C4-2B (cell line): ENCODE data around the gene TIMM50.

Source experiments
- H3K27ac ChIP-seq: fragments of 450-650 bp; 2 replicates; pipeline ENCODE4 v1.5.1; 2017
- ZFX ChIP-seq: fragments of 450-650 bp; IDR thresholded peaks from 2 replicates; pipeline ENCODE4 v1.6.1; 2017
- TF ChIP-seq, protein P1 (sequence below): fragments of 450-650 bp; conservative IDR thresholded peaks from 2 replicates; pipeline ENCODE4 v1.5.1; 2017; ENCODE audit warnings: mild to moderate bottlenecking

The TIMM50 gene

DNA sequence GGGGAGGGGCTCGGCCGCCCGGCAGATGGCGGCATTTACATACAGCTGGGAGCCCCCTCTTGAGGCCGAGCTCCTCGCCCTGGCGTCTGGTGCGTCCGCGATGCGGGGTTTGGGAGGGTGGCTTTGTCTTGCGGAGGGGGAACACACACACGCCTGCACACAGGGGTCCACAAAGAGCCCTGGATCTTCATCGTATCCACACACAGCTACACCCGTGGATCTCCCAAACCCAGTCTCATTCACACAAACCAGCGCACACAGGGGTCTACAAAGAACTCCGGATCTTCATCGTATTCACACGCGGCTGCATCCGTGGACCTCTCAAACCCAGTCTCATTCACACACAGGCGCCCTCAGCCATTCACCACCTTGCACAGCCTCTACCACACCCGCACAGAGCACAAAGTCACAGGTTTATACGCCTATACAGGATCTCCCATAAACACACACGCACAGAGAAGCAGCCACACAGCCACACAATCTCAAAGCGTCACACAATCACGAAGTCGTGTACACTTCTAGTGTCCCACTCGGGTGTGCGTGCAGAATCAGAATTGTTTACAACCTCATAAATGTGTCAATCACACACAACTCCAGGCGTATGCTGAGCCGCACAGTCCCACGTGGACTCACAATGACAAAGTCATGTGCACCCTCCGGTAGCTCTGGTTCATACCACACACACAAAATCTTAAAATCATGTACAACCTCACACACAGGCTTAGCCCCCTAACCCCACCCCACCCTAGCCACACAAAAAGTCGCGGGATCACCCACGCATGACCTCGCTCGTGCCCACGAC, 17.6 kb downstream of the TIMM50 start:
- TF ChIP-seq ZFX: no peak
- TF ChIP-seq, protein P1, sequence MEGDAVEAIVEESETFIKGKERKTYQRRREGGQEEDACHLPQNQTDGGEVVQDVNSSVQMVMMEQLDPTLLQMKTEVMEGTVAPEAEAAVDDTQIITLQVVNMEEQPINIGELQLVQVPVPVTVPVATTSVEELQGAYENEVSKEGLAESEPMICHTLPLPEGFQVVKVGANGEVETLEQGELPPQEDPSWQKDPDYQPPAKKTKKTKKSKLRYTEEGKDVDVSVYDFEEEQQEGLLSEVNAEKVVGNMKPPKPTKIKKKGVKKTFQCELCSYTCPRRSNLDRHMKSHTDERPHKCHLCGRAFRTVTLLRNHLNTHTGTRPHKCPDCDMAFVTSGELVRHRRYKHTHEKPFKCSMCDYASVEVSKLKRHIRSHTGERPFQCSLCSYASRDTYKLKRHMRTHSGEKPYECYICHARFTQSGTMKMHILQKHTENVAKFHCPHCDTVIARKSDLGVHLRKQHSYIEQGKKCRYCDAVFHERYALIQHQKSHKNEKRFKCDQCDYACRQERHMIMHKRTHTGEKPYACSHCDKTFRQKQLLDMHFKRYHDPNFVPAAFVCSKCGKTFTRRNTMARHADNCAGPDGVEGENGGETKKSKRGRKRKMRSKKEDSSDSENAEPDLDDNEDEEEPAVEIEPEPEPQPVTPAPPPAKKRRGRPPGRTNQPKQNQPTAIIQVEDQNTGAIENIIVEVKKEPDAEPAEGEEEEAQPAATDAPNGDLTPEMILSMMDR: peak; percentile 67
- peak overlapping the region; percentile 2; the same call in 1 of the 2 replicates for H3K27ac ChIP-seq

DNA sequence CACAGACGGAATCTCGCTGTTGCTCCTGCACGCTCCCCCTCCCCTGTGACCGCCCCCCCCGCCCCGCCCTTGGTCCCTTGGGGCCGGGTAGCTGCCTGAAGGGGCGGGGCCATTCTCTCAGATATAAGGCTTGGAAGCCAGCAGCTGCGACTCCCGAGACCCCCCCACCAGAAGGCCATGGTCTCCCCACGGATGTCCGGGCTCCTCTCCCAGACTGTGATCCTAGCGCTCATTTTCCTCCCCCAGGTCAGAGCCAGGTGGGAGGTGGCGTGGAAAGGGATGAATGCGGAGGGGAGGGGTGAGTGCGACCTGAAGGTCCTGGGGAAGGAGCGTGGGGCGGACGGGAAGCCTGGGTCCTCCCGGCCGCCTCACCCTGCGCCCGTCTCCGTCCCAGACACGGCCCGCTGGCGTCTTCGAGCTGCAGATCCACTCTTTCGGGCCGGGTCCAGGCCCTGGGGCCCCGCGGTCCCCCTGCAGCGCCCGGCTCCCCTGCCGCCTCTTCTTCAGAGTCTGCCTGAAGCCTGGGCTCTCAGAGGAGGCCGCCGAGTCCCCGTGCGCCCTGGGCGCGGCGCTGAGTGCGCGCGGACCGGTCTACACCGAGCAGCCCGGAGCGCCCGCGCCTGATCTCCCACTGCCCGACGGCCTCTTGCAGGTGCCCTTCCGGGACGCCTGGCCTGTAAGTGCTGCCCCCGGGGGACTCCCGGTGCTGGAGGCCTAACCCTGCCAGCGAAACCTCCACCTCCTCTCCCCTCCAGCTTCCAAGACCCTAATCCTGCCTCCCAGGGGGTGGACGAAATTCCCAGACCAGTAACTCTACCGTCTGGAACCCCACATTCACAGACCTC, 18.4 kb downstream of the TIMM50 start, which contains the start of gene DLL3:
Gene DLL3 (plus strand): TSS at position 150 of the 845 bp plus-strand sequence. CDS start 28 bp downstream, at position 178.
- H3K27ac ChIP-seq: peak within 1 kb of the TSS; percentile 2; the same call in 1 of the 2 replicates
- TF ChIP-seq ZFX: no peak
- TF ChIP-seq, protein P1: no peak

DNA sequence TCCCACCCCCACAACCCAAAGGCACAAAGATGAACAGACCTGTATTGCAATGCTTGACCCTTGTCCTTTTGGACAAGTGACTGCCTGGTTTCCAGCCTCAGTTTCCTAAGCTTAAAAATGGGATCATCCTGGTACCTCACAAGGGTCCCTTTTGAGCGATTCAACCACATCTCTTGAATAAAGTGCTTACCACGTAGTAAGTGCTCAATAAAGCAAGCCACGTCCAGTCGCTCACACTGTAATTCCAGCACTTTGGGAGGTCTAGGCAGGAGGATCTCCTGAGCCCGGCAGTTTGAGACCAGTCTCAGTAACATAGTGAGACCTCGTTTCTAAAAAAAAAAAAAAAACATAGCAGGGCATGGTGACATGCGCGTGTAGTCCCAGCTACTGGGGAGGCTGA, 19.3 kb downstream of the TIMM50 start:
- TF ChIP-seq ZFX: no peak
- TF ChIP-seq, protein P1: no peak
- H3K27ac ChIP-seq: no peak overlapping the region

GRCh38 chr19:39500543-39500942, 19.9 kb downstream of the TIMM50 start:
- no peak overlapping the region for H3K27ac ChIP-seq
- TF ChIP-seq, protein P1: no peak
- no peak for TF ChIP-seq ZFX

DNA sequence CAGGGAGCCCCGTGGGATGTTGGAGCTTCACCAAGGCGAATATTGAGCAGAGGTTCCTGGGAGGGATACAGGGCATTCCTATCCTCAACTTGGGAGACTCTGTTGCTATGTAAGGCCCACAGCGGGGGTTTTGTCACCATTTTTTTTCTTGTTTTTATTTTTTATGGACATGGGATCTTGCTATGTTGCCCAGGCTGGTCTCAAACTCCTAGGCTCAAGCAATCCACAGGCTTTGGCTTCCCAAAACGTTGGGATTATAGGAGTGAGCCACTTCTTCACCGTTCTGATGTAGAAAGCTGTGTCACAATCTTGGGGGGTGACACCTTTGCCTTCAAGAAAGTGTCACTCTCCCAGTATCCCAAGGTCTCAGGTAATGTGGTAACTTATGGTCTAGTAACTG, 20.7 kb downstream of the TIMM50 start:
- no peak overlapping the region for H3K27ac ChIP-seq
- TF ChIP-seq ZFX: no peak
- TF ChIP-seq, protein P1: no peak

- peak; percentile 40; the same call in 1 of the 2 replicates for TF ChIP-seq ZFX
- TF ChIP-seq, protein P1: peak; percentile 99
Measured at GRCh38 chr19:39502640-39503417, 22.2 kb downstream of the TIMM50 start.

More at GRCh38 chr19:39502640-39503417, 22.2 kb downstream of the TIMM50 start:
- H3K27ac ChIP-seq: peak overlapping the region; percentile 31
